IMR-90 (cell line): ENCODE data around the gene MGAT4D.

Experiments used
- CHD1 ChIP-seq: IDR thresholded peaks from 2 replicates; pipeline ENCODE4 v1.6.1; 2012; ENCODE audit warnings: low read depth, low read length, improper control_type of control experiment
- ELK1 ChIP-seq: fragments of 150-350 bp; IDR thresholded peaks from 2 replicates; pipeline ENCODE4 v1.6.1; 2016; ENCODE audit warnings: low read depth, mild to moderate bottlenecking, low read length, moderate library complexity, borderline replicate concordance
- FOS ChIP-seq: fragments of 150-350 bp; IDR thresholded peaks from 2 replicates; pipeline ENCODE4 v1.6.1; 2016; ENCODE audit warnings: low read depth, low read length
- MAFK ChIP-seq: IDR thresholded peaks from 2 replicates; pipeline ENCODE4 v1.6.1; 2012; ENCODE audit warnings: low read depth, low read length, improper control_type of control experiment
- MXI1 ChIP-seq: IDR thresholded peaks from 2 replicates; pipeline ENCODE4 v1.6.1; 2012; ENCODE audit warnings: low read depth, mild to moderate bottlenecking, low read length, moderate library complexity, borderline replicate concordance
- POLR2A ChIP-seq: IDR thresholded peaks from 2 replicates; pipeline ENCODE4 v1.6.1; 2012; ENCODE audit warnings: mild to moderate bottlenecking, low read depth, low read length
- RAD21 ChIP-seq: IDR thresholded peaks from 2 replicates; pipeline ENCODE4 v1.6.1; 2012; ENCODE audit warnings: low read length, improper control_type of control experiment
- RCOR1 ChIP-seq: IDR thresholded peaks from 2 replicates; pipeline ENCODE4 v1.6.1; 2012; ENCODE audit warnings: mild to moderate bottlenecking, low read length, improper control_type of control experiment; ENCODE audit not compliant: insufficient replicate concordance
- RFX5 ChIP-seq: IDR thresholded peaks from 2 replicates; pipeline ENCODE4 v1.8.0; 2012; ENCODE audit warnings: low read depth, mild to moderate bottlenecking, low read length, moderate library complexity
- SMC3 ChIP-seq: fragments of 150-350 bp; IDR thresholded peaks from 2 replicates; pipeline ENCODE4 v1.6.1; 2016; ENCODE audit warnings: low read depth, mild to moderate bottlenecking, antibody characterized with exemption, low read length, moderate library complexity
- TF ChIP-seq, protein P1 (sequence below): conservative IDR thresholded peaks from 2 replicates; pipeline ENCODE4 v1.5.1; 2012; ENCODE audit warnings: mild to moderate bottlenecking, low read depth, low read length, improper control_type of control experiment

- TF ChIP-seq MXI1 (no peak), POLR2A (no peak), CHD1 (no peak), ELK1 (no peak), RAD21 (no peak), FOS (no peak), RCOR1 (no peak), RFX5 (no peak), SMC3 (no peak), MAFK (no peak)
- TF ChIP-seq, protein P1, sequence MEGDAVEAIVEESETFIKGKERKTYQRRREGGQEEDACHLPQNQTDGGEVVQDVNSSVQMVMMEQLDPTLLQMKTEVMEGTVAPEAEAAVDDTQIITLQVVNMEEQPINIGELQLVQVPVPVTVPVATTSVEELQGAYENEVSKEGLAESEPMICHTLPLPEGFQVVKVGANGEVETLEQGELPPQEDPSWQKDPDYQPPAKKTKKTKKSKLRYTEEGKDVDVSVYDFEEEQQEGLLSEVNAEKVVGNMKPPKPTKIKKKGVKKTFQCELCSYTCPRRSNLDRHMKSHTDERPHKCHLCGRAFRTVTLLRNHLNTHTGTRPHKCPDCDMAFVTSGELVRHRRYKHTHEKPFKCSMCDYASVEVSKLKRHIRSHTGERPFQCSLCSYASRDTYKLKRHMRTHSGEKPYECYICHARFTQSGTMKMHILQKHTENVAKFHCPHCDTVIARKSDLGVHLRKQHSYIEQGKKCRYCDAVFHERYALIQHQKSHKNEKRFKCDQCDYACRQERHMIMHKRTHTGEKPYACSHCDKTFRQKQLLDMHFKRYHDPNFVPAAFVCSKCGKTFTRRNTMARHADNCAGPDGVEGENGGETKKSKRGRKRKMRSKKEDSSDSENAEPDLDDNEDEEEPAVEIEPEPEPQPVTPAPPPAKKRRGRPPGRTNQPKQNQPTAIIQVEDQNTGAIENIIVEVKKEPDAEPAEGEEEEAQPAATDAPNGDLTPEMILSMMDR = no peak
These were observed at the start of gene MGAT4D for GRCh38 chr4:140497747-140498636.
